HG03521 (cell line): ENCODE results near the gene TCF23.
A peak's percentile ranks its signal among the peaks of the same experiment; 100 is the strongest.

ENCODE experiments used
- ATAC-seq: cut with Tn5 transposase; IDR thresholded peaks from one replicate; pipeline ENCODE4 v1.9.1; 2021; ENCODE audit warnings: mild to moderate bottlenecking, moderate library complexity; ENCODE audit not compliant: unreplicated experiment

The TCF23 gene

GRCh38 chr2:27127883-27128667 lies 20.7 kb upstream of the TCF23 start:
- ATAC-seq: no peak

GRCh38 chr2:27128668-27129571 lies 19.9 kb upstream of the TCF23 start:
- ATAC-seq: no peak

GRCh38 chr2:27130396-27130795 lies 18.4 kb upstream of the TCF23 start:
- no peak for ATAC-seq

- ATAC-seq: no peak
Measured at GRCh38 chr2:27131429-27131828, 17.4 kb upstream of the TCF23 start.

GRCh38 chr2:27133195-27133875 lies 15.5 kb upstream of the TCF23 start:
- no peak for ATAC-seq

- ATAC-seq: peak; percentile 90
Measured at GRCh38 chr2:27133905-27134780, 14.7 kb upstream of the TCF23 start, which contains the start of gene PREB. Gene PREB (minus strand): TSS chr2:27134636. CDS start chr2:27134421, 215 bp downstream.

- no peak for ATAC-seq
Measured at GRCh38 chr2:27134781-27135477, 13.9 kb upstream of the TCF23 start.

- ATAC-seq: no peak
Measured at GRCh38 chr2:27135478-27135955, 13.3 kb upstream of the TCF23 start.

- ATAC-seq: no peak
Measured at GRCh38 chr2:27136751-27137150, 12.1 kb upstream of the TCF23 start.

GRCh38 chr2:27137322-27137935 lies 11.4 kb upstream of the TCF23 start:
- no peak for ATAC-seq

- ATAC-seq: no peak
Measured at GRCh38 chr2:27138111-27138510, 10.7 kb upstream of the TCF23 start.

- ATAC-seq: no peak
Measured at GRCh38 chr2:27139310-27139709, 9.5 kb upstream of the TCF23 start, which contains the start of gene PRR30. Gene PRR30 (minus strand): TSS chr2:27139410. CDS start chr2:27138329, 1,081 bp downstream.

- no peak for ATAC-seq
Measured at GRCh38 chr2:27143285-27143684, 5.5 kb upstream of the TCF23 start.

- no peak for ATAC-seq
Measured at GRCh38 chr2:27145682-27146081, 3.1 kb upstream of the TCF23 start.

GRCh38 chr2:27147935-27148334 lies 869 bp upstream of the TCF23 start:
- ATAC-seq: no peak

- no peak for ATAC-seq
Measured at GRCh38 chr2:27149570-27150405, 984 bp downstream of the TCF23 start.

GRCh38 chr2:27150639-27151230 lies 1.9 kb downstream of the TCF23 start:
- ATAC-seq: no peak
